T-helper 2 cell treated with Interferon-gamma antibody and Interleukin-4, amounts not matched to agents 5 μg/mL and 100 μg/mL, for 36 hours (primary cell): ENCODE measurements around the gene NCCRP1.

Source experiments
- DNase-seq: peaks from one replicate; pipeline ENCODE4 v3.0.0; 2021; ENCODE audit warnings: low spot score
- H3K27ac Mint-ChIP-seq: one replicate; pipeline ENCODE4 v1.8.0; 2021; ENCODE audit warnings: mild to moderate bottlenecking, mixed read lengths
- H3K27me3 Mint-ChIP-seq: one replicate; pipeline ENCODE4 v1.8.0; 2021; ENCODE audit warnings: low read depth, mixed read lengths
- H3K36me3 Mint-ChIP-seq: one replicate; pipeline ENCODE4 v1.8.0; 2021; ENCODE audit warnings: low read depth, mixed read lengths
- H3K4me1 Mint-ChIP-seq: one replicate; pipeline ENCODE4 v1.8.0; 2021; ENCODE audit warnings: low read depth, mixed read lengths
- H3K4me3 Mint-ChIP-seq: one replicate; pipeline ENCODE4 v1.8.0; 2022; ENCODE audit warnings: mild to moderate bottlenecking, moderate library complexity, mixed read lengths
- H3K9me3 Mint-ChIP-seq: one replicate; pipeline ENCODE4 v1.8.0; 2021; ENCODE audit warnings: mixed read lengths

NCCRP1 gene

DNA sequence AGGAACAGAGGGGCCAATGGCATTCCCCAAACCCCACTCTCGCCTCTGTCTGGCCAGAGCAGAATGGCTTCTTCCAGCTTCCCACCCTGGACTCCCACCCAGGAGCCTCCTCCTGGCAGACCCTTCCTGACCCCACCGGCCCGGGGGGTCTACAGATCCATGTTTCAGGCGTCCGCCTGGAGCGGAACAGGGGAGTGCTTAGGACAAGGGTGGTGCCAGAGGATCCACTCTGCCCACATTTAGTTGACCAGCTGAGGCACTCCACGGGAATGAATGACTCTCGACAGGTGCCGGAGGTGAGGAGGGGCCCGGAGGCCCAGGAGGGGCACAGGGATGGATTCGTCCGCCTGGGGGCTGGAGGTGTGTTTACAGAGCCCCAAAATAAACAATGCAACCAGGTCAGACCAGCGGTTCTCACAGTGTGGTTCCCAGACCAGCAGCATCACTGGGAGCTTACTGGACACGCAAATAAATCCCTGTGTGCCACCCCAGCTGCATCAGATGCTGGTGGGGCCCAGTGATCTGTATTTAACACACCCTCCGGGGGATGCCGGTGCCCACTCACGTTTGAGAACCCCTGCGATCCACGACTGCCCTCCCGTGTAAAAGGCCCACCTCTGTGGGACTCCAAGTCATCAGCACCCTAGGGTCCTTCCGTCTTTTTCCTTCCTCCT is 15.1 kb upstream of the NCCRP1 start:
- no peak for DNase-seq
- H3K4me3 Mint-ChIP-seq: no peak overlapping the region
- no peaks in the 10 kb centered on the region for H3K9me3 Mint-ChIP-seq
- no peaks in the 10 kb centered on the region for H3K27me3 Mint-ChIP-seq
- H3K36me3 Mint-ChIP-seq: no peaks in the 10 kb centered on the region
- no peak overlapping the region for H3K27ac Mint-ChIP-seq
- no peaks in the 10 kb centered on the region for H3K4me1 Mint-ChIP-seq

DNA sequence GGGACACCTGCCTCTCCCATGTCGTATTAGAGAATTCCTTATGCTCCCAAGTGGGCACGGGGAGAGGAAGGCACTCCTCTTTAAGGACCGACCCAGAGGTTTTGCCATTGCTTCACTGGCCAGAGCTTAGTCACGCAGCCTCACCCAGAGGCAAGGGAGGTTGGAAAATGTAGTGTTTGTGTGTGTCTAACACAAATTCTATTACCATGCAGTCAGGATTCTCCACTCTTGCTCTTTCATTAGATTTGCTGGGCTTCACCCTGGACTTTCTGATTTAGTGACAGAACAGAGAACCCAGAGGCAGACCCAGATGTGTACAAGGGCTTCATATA is 14.6 kb upstream of the NCCRP1 start:
- no peak for DNase-seq
- Mint-ChIP-seq H3K9me3 (no peaks in the 10 kb centered on the region), H3K4me1 (no peaks in the 10 kb centered on the region), H3K27me3 (no peaks in the 10 kb centered on the region), H3K27ac (no peak overlapping the region), H3K4me3 (no peak overlapping the region), H3K36me3 (no peaks in the 10 kb centered on the region)

DNA sequence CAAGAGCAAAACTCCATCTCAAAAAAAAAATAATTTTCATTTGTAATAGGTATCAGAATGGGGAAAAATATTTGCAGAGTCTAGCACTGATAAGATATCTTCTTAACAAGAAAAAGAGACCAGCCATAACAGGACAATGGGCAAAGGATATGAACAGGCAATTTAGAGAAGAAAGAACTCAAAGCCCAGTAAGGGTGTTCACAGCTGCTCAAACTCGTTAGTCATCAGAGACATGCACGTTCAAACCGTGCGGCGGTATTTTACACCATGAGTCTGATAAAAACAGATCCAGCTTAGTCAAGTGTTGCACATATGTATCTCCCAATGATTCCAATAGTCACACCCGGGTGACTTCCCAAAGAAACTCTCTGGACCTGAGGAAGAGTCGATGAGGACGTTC is 13.7 kb upstream of the NCCRP1 start:
- no peak for DNase-seq
- no peaks in the 10 kb centered on the region for H3K4me1 Mint-ChIP-seq
- no peak overlapping the region for H3K27ac Mint-ChIP-seq
- H3K4me3 Mint-ChIP-seq: no peak overlapping the region
- no peaks in the 10 kb centered on the region for H3K27me3 Mint-ChIP-seq
- no peaks in the 10 kb centered on the region for H3K9me3 Mint-ChIP-seq
- no peaks in the 10 kb centered on the region for H3K36me3 Mint-ChIP-seq

- Mint-ChIP-seq H3K36me3 (no peaks in the 10 kb centered on the region), H3K4me1 (no peaks in the 10 kb centered on the region), H3K27ac (no peak overlapping the region), H3K27me3 (peaks cover 6% of the 10 kb centered on the region), H3K4me3 (no peak overlapping the region), H3K9me3 (no peaks in the 10 kb centered on the region)
- no peak for DNase-seq
These were observed 10.4 kb upstream of the NCCRP1 start for GRCh38 chr19:39186391-39186790.

GRCh38 chr19:39187552-39187943 is 9.2 kb upstream of the NCCRP1 start:
- no peak for DNase-seq
- Mint-ChIP-seq H3K9me3 (no peaks in the 10 kb centered on the region), H3K27me3 (peaks cover 6% of the 10 kb centered on the region), H3K27ac (no peak overlapping the region), H3K4me3 (no peak overlapping the region), H3K36me3 (no peaks in the 10 kb centered on the region), H3K4me1 (no peaks in the 10 kb centered on the region)

DNA sequence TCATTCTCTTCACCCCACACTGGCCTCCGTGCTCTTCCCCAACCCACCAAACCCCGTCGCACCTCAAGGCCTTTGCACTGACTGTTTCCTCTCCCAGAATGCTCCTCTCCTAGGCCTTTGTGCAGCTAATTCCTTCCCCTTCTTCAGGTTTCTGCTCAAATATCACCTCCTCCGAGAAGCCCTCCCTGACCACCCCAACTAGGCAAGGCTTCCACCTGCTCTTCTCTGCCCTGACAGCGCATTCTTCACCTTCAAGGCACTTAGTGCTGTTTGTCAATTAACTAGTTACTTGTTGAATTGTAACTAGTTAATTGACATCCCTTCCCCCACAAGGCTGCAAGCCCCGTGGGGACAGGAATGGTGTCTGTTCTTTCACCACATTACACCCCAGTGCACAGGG is 7.8 kb upstream of the NCCRP1 start:
- Mint-ChIP-seq H3K36me3 (no peaks in the 10 kb centered on the region), H3K4me3 (no peak overlapping the region), H3K27ac (no peak overlapping the region), H3K9me3 (no peaks in the 10 kb centered on the region), H3K4me1 (no peaks in the 10 kb centered on the region), H3K27me3 (peaks cover 10% of the 10 kb centered on the region)
- no peak for DNase-seq

GRCh38 chr19:39190768-39191167 is 6.0 kb upstream of the NCCRP1 start:
- no peaks in the 10 kb centered on the region for H3K9me3 Mint-ChIP-seq
- peaks cover 5% of the 10 kb centered on the region for H3K4me1 Mint-ChIP-seq
- no peak for DNase-seq
- no peaks in the 10 kb centered on the region for H3K36me3 Mint-ChIP-seq
- no peak overlapping the region for H3K4me3 Mint-ChIP-seq
- peaks cover 23% of the 10 kb centered on the region for H3K27me3 Mint-ChIP-seq
- no peak overlapping the region for H3K27ac Mint-ChIP-seq

DNA sequence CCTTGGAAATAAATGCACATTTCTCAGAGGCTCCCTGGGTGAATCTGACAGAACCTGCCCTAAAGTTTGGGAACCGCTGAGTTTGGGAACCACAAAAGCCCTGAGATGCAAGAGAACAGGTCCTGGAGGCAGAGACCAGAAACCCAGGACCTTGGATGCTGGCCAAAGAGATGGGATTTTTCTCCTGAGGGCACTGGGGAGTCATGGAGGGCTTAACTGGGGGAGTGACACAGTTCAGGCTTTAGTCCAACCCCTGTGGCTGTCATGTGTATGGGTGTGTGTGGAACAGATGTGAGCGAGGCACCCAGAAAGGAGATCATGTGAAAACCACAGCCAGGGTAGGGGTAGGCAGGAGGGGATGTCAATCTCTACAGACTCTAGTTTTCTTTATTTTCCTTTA is 3.9 kb upstream of the NCCRP1 start:
- Mint-ChIP-seq H3K4me1 (peaks cover 7% of the 10 kb centered on the region), H3K27me3 (peaks cover 40% of the 10 kb centered on the region), H3K9me3 (no peaks in the 10 kb centered on the region), H3K36me3 (no peaks in the 10 kb centered on the region), H3K27ac (no peak overlapping the region), H3K4me3 (no peak overlapping the region)
- no peak for DNase-seq

- no peak overlapping the region for H3K4me3 Mint-ChIP-seq
- peaks cover 7% of the 10 kb centered on the region for H3K4me1 Mint-ChIP-seq
- no peak for DNase-seq
- H3K9me3 Mint-ChIP-seq: no peaks in the 10 kb centered on the region
- H3K27ac Mint-ChIP-seq: no peak overlapping the region
- no peaks in the 10 kb centered on the region for H3K36me3 Mint-ChIP-seq
- peaks cover 46% of the 10 kb centered on the region for H3K27me3 Mint-ChIP-seq
These were observed 3.0 kb upstream of the NCCRP1 start for GRCh38 chr19:39193803-39194202.

- H3K27me3 Mint-ChIP-seq: peaks cover 48% of the 10 kb centered on the region
- H3K4me1 Mint-ChIP-seq: peaks cover 7% of the 10 kb centered on the region
- no peak for DNase-seq
- no peaks in the 10 kb centered on the region for H3K36me3 Mint-ChIP-seq
- no peak overlapping the region for H3K27ac Mint-ChIP-seq
- no peak overlapping the region for H3K4me3 Mint-ChIP-seq
- no peaks in the 10 kb centered on the region for H3K9me3 Mint-ChIP-seq
These were observed 1.8 kb upstream of the NCCRP1 start for GRCh38 chr19:39194832-39195542.

DNA sequence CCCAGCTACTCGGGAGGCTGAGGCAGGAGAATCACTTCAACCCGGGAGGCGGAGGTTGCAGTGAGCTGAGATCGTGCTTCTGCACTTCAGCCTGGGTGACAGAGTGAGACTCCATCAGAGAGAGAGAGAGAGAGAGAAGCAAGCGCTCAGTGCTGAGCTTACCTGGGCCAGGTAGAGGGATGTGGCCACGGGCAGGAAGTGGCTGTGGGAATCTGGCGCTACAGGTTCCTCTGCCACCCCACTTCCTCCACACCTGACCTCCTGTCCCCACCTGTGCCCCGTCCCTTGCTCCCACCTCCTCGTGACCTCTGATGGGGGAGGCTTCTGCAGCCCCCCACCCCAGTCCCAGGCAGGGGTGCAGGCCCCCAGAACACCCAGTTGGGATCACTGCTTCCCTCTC is 1.0 kb upstream of the NCCRP1 start:
- Mint-ChIP-seq H3K36me3 (no peaks in the 10 kb centered on the region), H3K4me3 (no peak overlapping the region), H3K27ac (no peak overlapping the region), H3K27me3 (peaks cover 51% of the 10 kb centered on the region), H3K4me1 (peaks cover 7% of the 10 kb centered on the region), H3K9me3 (no peaks in the 10 kb centered on the region)
- DNase-seq: no peak

- DNase-seq: no peak
- no peak overlapping the region for H3K27ac Mint-ChIP-seq
- H3K36me3 Mint-ChIP-seq: no peaks in the 10 kb centered on the region
- H3K4me3 Mint-ChIP-seq: no peak overlapping the region
- no peaks in the 10 kb centered on the region for H3K9me3 Mint-ChIP-seq
- peaks cover 56% of the 10 kb centered on the region for H3K27me3 Mint-ChIP-seq
- peaks cover 7% of the 10 kb centered on the region for H3K4me1 Mint-ChIP-seq
These were observed 444 bp upstream of the NCCRP1 start for GRCh38 chr19:39196320-39196719.

DNA sequence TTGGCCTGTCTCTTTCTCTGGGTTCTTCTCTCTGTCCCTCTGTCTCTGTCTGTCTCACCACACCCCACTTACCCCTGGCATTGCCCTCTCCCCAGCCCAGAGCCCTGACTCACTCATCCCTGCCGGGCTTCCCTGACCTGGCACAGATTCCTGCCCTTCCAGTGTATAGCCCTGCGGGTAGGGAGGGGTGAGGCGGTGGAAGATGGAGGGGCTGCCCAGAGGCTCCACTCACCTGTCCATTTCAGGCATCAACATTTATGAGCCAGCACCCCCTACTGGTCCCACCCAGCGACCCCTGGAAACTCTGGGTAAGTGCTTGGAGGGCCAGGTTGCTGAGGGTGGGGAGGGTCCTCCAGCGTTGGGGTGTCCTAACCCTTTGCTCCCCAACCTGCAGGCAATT is 1.0 kb downstream of the NCCRP1 start:
- H3K36me3 Mint-ChIP-seq: no peaks in the 10 kb centered on the region
- no peaks in the 10 kb centered on the region for H3K9me3 Mint-ChIP-seq
- H3K27ac Mint-ChIP-seq: no peak overlapping the region
- peaks cover 64% of the 10 kb centered on the region for H3K27me3 Mint-ChIP-seq
- no peak overlapping the region for H3K4me3 Mint-ChIP-seq
- H3K4me1 Mint-ChIP-seq: peaks cover 7% of the 10 kb centered on the region
- DNase-seq: no peak

GRCh38 chr19:39199025-39199424 is 2.3 kb downstream of the NCCRP1 start:
- Mint-ChIP-seq H3K36me3 (no peaks in the 10 kb centered on the region), H3K27me3 (peaks cover 70% of the 10 kb centered on the region), H3K4me3 (no peak overlapping the region), H3K9me3 (no peaks in the 10 kb centered on the region), H3K27ac (no peak overlapping the region), H3K4me1 (peaks cover 7% of the 10 kb centered on the region)
- DNase-seq: no peak
